ENCODE data around the gene MARCHF6. TPM values are rescaled to one million over a fixed set of nuclear protein-coding genes. Genes with fewer than 3 reads are reported as not detected.
A peak's percentile ranks its signal among the peaks of the same experiment; 100 is the strongest.

Gene MARCHF6
- total RNA-seq, 1 experiment from 2014 or later = 117 TPM

- CTCF ChIA-PET = interaction anchor here (5.1 kb wide), 1 partner anchor 20 kb away, joined by 17 read pairs; no protein-coding TSS in a partner anchor
- H3K27ac Mint-ChIP-seq = peak overlapping the region; percentile 60; the same call in 1 of the 2 replicates
- H3K4me1 Mint-ChIP-seq = peaks cover 20% of the 10 kb centered on the region
- POLR2A ChIA-PET = interaction anchor here (0.5 kb wide), 1 partner anchor 18 kb away, joined by 3 read pairs; no protein-coding TSS in a partner anchor
- DNase-seq (ENCODE audit: low spot score) = no peak
- H3K4me3 Mint-ChIP-seq = no peak overlapping the region
- peaks cover 32% of the 10 kb centered on the region for H3K36me3 Mint-ChIP-seq
- ATAC-seq = no peak
- TF ChIP-seq CTCF (IDR thresholded peaks at IDR 0.05) (no peak), NR3C1 (CRISPR knock-in tag; conservative IDR thresholded peaks at IDR 0.05; ENCODE audit: low read depth) (no peak)
- peaks cover 10% of the 10 kb centered on the region for H3K27me3 Mint-ChIP-seq (ENCODE audit: low read depth)
- peaks cover 26% of the 10 kb centered on the region for H3K9me3 Mint-ChIP-seq
These were observed 49.8 kb upstream of the MARCHF6 start for GRCh38 chr5:10303699-10304170.

- ChIA-PET POLR2A (no interaction called here), CTCF (interaction anchor here (5.1 kb wide), 1 partner anchor 21 kb away, joined by 17 read pairs; no protein-coding TSS in a partner anchor)
- Mint-ChIP-seq H3K9me3 (peaks cover 18% of the 10 kb centered on the region), H3K4me1 (peaks cover 20% of the 10 kb centered on the region), H3K4me3 (peak overlapping the region; percentile 20; the same call in 1 of the 2 replicates), H3K36me3 (peaks cover 24% of the 10 kb centered on the region), H3K27ac (no peak overlapping the region), H3K27me3 (ENCODE audit: low read depth) (peaks cover 10% of the 10 kb centered on the region)
- TF ChIP-seq FOXP4 (CRISPR knock-in tag; IDR thresholded peaks at IDR 0.05) (no peak), ATF1 (CRISPR knock-in tag; IDR thresholded peaks at IDR 0.05) (no peak), ATF3 (CRISPR knock-in tag; conservative IDR thresholded peaks at IDR 0.05) (no peak), NR3C1 (CRISPR knock-in tag; conservative IDR thresholded peaks at IDR 0.05; ENCODE audit: low read depth) (no peak), EMX1 (CRISPR knock-in tag; IDR thresholded peaks at IDR 0.05) (no peak), RELA (CRISPR knock-in tag; IDR thresholded peaks at IDR 0.05; ENCODE audit: borderline replicate concordance) (no peak), ZNF219 (CRISPR knock-in tag; IDR thresholded peaks at IDR 0.05; ENCODE audit: borderline replicate concordance) (no peak), ZNF121 (CRISPR knock-in tag; IDR thresholded peaks at IDR 0.05) (no peak), ZNF317 (CRISPR knock-in tag; IDR thresholded peaks at IDR 0.05; ENCODE audit: borderline replicate concordance, low read depth) (no peak), GTF2I (CRISPR knock-in tag; conservative IDR thresholded peaks at IDR 0.05) (no peak), ZSCAN18 (CRISPR knock-in tag; IDR thresholded peaks at IDR 0.05) (no peak), HMGA2 (CRISPR knock-in tag; IDR thresholded peaks at IDR 0.05) (no peak), PRRX2 (CRISPR knock-in tag; IDR thresholded peaks at IDR 0.05) (no peak), E2F5 (CRISPR knock-in tag; IDR thresholded peaks at IDR 0.05) (no peak)
- DNase-seq (ENCODE audit: low spot score) (no peak), ATAC-seq (no peak)
These were observed 48.6 kb upstream of the MARCHF6 start for GRCh38 chr5:10304932-10305331.

- H3K4me3 Mint-ChIP-seq = peak overlapping the region; percentile 88
- CTCF ChIA-PET = interaction anchor here (5.1 kb wide), 1 partner anchor 22 kb away, joined by 17 read pairs; no protein-coding TSS in a partner anchor
- peaks cover 21% of the 10 kb centered on the region for H3K36me3 Mint-ChIP-seq
- peaks cover 30% of the 10 kb centered on the region for H3K4me1 Mint-ChIP-seq
- DNase-seq (ENCODE audit: low spot score) (no peak), ATAC-seq (peak; percentile 49)
- H3K9me3 Mint-ChIP-seq = peaks cover 21% of the 10 kb centered on the region
- POLR2A ChIA-PET = no interaction called here
- no peak overlapping the region for H3K27ac Mint-ChIP-seq
- peaks cover 10% of the 10 kb centered on the region for H3K27me3 Mint-ChIP-seq (ENCODE audit: low read depth)
- TF ChIP-seq GRHL2 (CRISPR knock-in tag; IDR thresholded peaks at IDR 0.05; ENCODE audit: insufficient replicate concordance, severe bottlenecking) = no peak
- no peak for TF ChIP-seq JUN (CRISPR knock-in tag; IDR thresholded peaks at IDR 0.05)
- TF ChIP-seq USF2 (CRISPR knock-in tag; IDR thresholded peaks at IDR 0.05) = no peak
- no peak for TF ChIP-seq CDX4 (CRISPR knock-in tag; IDR thresholded peaks at IDR 0.05; ENCODE audit: borderline replicate concordance)
- TF ChIP-seq ZBTB21 (CRISPR knock-in tag; IDR thresholded peaks at IDR 0.05; ENCODE audit: borderline replicate concordance) = no peak
- no peak for TF ChIP-seq ZNF281 (CRISPR knock-in tag; IDR thresholded peaks at IDR 0.05)
These were observed 47.4 kb upstream of the MARCHF6 start for GRCh38 chr5:10306114-10306513.

Data from WTC11 (cell line).